OCI-LY3 (cell line): ENCODE data around the gene POLQ.

ENCODE experiments used
- H2AFZ ChIP-seq: fragments of 200-600, 300-600 bp; shearing (Covaris generic); 2 replicates; pipeline ENCODE4 v1.6.0; 2014; ENCODE audit warnings: antibody characterized with exemption, low read depth, low read length
- H3K27ac ChIP-seq: fragments of 200-600, 300-600 bp; sonication (generic); 2 replicates; pipeline ENCODE4 v1.5.1; 2014; ENCODE audit warnings: mild to moderate bottlenecking, low read length, moderate library complexity, mixed read lengths
- H3K27me3 ChIP-seq: fragments of 200-600, 300-600 bp; sonication (generic); 2 replicates; pipeline ENCODE4 v1.6.1; 2014; ENCODE audit warnings: low read depth, low read length, mixed read lengths
- H3K36me3 ChIP-seq: fragments of 200-600, 300-600 bp; sonication (generic); replicated peaks from 2 replicates; pipeline ENCODE3; 2014; ENCODE audit warnings: low read depth, low read length, mixed read lengths
- H3K4me1 ChIP-seq: fragments of 300-600, 200-600 bp; sonication (generic); 2 replicates; pipeline ENCODE4 v1.6.1; 2014; ENCODE audit warnings: low read length, mixed read lengths
- H3K4me2 ChIP-seq: fragments of 200-600, 300-600 bp; sonication (generic); 2 replicates; pipeline ENCODE4 v1.6.1; 2014; ENCODE audit warnings: low read length, mixed read lengths
- H3K4me3 ChIP-seq: fragments of 300-600, 200-600 bp; sonication (generic); 2 replicates; pipeline ENCODE4 v1.5.1; 2014; ENCODE audit warnings: antibody characterized with exemption, mild to moderate bottlenecking, low read length, moderate library complexity
- H3K79me2 ChIP-seq: fragments of 300-600, 200-600 bp; shearing (Covaris generic); 2 replicates; pipeline ENCODE4 v1.6.1; 2014; ENCODE audit warnings: mild to moderate bottlenecking, low read length, mixed read lengths
- H3K9ac ChIP-seq: fragments of 300-600, 200-600 bp; shearing (Covaris generic); 2 replicates; pipeline ENCODE4 v1.6.0; 2014; ENCODE audit warnings: mild to moderate bottlenecking, low read length, moderate library complexity
- H3K9me3 ChIP-seq: fragments of 200-600, 300-600 bp; shearing (Covaris generic); 2 replicates; pipeline ENCODE4 v1.6.1; 2014; ENCODE audit warnings: low read length, mixed read lengths; ENCODE audit not compliant: insufficient read depth
- H4K20me1 ChIP-seq: fragments of 200-600, 300-600 bp; sonication (generic); 2 replicates; pipeline ENCODE4 v1.6.1; 2016; ENCODE audit warnings: low read length, mixed read lengths; ENCODE audit not compliant: insufficient read depth
- EZH2phosphoT487 ChIP-seq: fragments of 200-600 bp; shearing (Covaris generic); IDR thresholded peaks from 2 replicates; pipeline ENCODE4 v1.6.1; 2018; ENCODE audit warnings: antibody characterized with exemption, mixed run types, low read depth
- TF ChIP-seq, protein P1 (sequence below): fragments of 200-600, 300-600 bp; sonication (generic); IDR thresholded peaks from 2 replicates; pipeline ENCODE4 v1.5.1; 2014; ENCODE audit warnings: antibody characterized with exemption, low read length, low read depth

POLQ gene

GRCh38 chr3:121436074-121436473 lies 109.7 kb downstream of the POLQ start:
- H3K79me2 ChIP-seq, result no peaks in the 10 kb centered on the region
- H3K4me3 ChIP-seq, result no peak overlapping the region
- H3K27me3 ChIP-seq, result no peaks in the 10 kb centered on the region
- TF ChIP-seq EZH2phosphoT487, result no peak
- H2AFZ ChIP-seq, result no peak overlapping the region
- H3K27ac ChIP-seq, result no peak overlapping the region
- H4K20me1 ChIP-seq, result no peaks in the 10 kb centered on the region
- no peak overlapping the region for H3K9ac ChIP-seq
- no peak overlapping the region for H3K4me2 ChIP-seq
- peaks cover 48% of the 10 kb centered on the region for H3K36me3 ChIP-seq
- peaks cover 20% of the 10 kb centered on the region for H3K4me1 ChIP-seq
- H3K9me3 ChIP-seq, result no peaks in the 10 kb centered on the region

DNA sequence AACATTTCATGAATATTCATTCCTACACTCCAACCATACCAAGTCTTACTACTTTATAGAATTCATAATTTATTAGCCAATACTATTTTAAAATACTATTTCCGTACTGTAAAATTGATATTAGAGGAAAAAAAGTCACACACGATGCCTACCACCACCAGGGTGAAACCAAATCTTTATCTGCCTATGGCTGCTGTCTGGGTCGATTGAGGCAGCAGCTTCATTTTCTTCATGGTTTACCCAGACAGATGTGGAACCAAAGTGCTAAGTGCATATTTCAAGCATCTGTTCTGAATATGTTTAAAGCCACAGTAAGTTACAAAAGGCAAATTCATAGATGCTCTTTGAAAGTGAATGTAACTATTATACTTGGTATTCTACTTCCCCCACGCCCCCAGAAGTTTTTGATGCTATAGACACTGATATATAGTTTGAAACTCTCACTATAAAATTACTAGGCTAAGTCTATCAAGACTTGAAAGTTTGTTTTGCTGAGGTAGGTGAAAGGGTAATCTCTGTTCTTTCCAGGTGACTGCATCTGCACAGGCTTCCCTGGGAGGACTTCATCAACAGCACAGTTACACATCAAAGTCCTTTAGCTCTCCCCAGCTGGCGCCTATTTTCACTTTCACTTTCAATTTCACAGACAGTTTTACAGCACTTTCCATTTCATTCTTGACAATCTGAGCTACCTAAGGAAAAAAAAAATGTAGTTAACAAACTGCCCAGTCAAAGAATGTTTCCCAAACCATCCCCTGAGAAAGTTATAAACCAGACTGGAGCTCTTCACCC lies 113.9 kb downstream of the POLQ start:
- H2AFZ ChIP-seq, result no peak overlapping the region

GRCh38 chr3:121430664-121431215 lies 115.0 kb downstream of the POLQ start:
- Histone ChIP-seq H3K9me3 (no peaks in the 10 kb centered on the region), H3K27me3 (no peaks in the 10 kb centered on the region), H3K4me1 (peaks cover 20% of the 10 kb centered on the region), H3K9ac (no peak overlapping the region), H3K4me2 (no peak overlapping the region), H2AFZ (no peak overlapping the region), H3K27ac (no peak overlapping the region), H3K36me3 (peaks cover 52% of the 10 kb centered on the region), H3K4me3 (no peak overlapping the region), H4K20me1 (no peaks in the 10 kb centered on the region), H3K79me2 (no peaks in the 10 kb centered on the region)
- TF ChIP-seq, protein P1, sequence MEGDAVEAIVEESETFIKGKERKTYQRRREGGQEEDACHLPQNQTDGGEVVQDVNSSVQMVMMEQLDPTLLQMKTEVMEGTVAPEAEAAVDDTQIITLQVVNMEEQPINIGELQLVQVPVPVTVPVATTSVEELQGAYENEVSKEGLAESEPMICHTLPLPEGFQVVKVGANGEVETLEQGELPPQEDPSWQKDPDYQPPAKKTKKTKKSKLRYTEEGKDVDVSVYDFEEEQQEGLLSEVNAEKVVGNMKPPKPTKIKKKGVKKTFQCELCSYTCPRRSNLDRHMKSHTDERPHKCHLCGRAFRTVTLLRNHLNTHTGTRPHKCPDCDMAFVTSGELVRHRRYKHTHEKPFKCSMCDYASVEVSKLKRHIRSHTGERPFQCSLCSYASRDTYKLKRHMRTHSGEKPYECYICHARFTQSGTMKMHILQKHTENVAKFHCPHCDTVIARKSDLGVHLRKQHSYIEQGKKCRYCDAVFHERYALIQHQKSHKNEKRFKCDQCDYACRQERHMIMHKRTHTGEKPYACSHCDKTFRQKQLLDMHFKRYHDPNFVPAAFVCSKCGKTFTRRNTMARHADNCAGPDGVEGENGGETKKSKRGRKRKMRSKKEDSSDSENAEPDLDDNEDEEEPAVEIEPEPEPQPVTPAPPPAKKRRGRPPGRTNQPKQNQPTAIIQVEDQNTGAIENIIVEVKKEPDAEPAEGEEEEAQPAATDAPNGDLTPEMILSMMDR, result no peak
- no peak for TF ChIP-seq EZH2phosphoT487

More for the DNA sequence above, 113.9 kb downstream of the POLQ start:
- Histone ChIP-seq H3K4me1 (peaks cover 20% of the 10 kb centered on the region), H3K4me2 (0 out of 2 replicates have a peak overlapping the region, but pooled peaks have one; percentile 10), H3K4me3 (no peak overlapping the region), H4K20me1 (no peaks in the 10 kb centered on the region), H3K79me2 (no peaks in the 10 kb centered on the region), H3K36me3 (peaks cover 55% of the 10 kb centered on the region), H3K27ac (no peak overlapping the region), H3K9me3 (no peaks in the 10 kb centered on the region), H3K9ac (no peak overlapping the region), H3K27me3 (no peaks in the 10 kb centered on the region)
- TF ChIP-seq, protein P1, result no peak
- TF ChIP-seq EZH2phosphoT487, result no peak

DNA sequence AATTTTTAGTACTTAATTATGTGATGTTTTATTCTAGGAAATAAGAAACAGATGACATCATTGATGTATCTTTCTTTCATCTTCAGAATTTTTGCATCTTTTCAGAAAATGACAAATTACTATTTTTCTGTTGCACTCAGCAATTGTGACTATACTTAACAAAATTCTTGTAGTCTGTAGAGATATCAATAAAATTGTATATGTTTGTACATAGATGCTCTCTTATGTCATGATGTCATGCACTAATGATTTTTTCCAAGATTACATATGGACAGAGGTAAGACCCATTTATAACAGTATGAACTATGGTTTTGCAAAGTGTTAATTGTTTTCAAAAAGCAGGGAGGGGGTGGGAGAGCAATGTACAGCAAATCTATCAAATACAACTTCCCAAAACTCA lies 121.2 kb downstream of the POLQ start:
- H3K27me3 ChIP-seq, result no peaks in the 10 kb centered on the region
- H3K9ac ChIP-seq, result no peak overlapping the region
- H3K4me2 ChIP-seq, result no peak overlapping the region
- H3K9me3 ChIP-seq, result no peaks in the 10 kb centered on the region
- H3K4me3 ChIP-seq, result no peak overlapping the region
- no peaks in the 10 kb centered on the region for H3K4me1 ChIP-seq
- H3K79me2 ChIP-seq, result no peaks in the 10 kb centered on the region
- peaks cover 25% of the 10 kb centered on the region for H3K36me3 ChIP-seq
- TF ChIP-seq, protein P1, result no peak
- TF ChIP-seq EZH2phosphoT487, result no peak
- H4K20me1 ChIP-seq, result no peaks in the 10 kb centered on the region
- no peak overlapping the region for H2AFZ ChIP-seq
- no peak overlapping the region for H3K27ac ChIP-seq
